Aortic smooth muscle cell (primary cell): ENCODE data around the gene SKAP2. TPM values are rescaled to one million over a fixed set of nuclear protein-coding genes. Genes with fewer than 3 reads are reported as not detected.

Experiments
- total RNA-seq: library from RNA; depleted of rRNA; stranded (reverse); fragments of >200 nt; gene quantifications from 2 replicates; pipeline ENCODE4 v1.2.3, GENCODE V29; 2014

The SKAP2 gene, protein sequence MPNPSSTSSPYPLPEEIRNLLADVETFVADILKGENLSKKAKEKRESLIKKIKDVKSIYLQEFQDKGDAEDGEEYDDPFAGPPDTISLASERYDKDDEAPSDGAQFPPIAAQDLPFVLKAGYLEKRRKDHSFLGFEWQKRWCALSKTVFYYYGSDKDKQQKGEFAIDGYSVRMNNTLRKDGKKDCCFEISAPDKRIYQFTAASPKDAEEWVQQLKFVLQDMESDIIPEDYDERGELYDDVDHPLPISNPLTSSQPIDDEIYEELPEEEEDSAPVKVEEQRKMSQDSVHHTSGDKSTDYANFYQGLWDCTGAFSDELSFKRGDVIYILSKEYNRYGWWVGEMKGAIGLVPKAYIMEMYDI
- 1.1 and 1.4 TPM in 2 replicates for total RNA-seq

DNA sequence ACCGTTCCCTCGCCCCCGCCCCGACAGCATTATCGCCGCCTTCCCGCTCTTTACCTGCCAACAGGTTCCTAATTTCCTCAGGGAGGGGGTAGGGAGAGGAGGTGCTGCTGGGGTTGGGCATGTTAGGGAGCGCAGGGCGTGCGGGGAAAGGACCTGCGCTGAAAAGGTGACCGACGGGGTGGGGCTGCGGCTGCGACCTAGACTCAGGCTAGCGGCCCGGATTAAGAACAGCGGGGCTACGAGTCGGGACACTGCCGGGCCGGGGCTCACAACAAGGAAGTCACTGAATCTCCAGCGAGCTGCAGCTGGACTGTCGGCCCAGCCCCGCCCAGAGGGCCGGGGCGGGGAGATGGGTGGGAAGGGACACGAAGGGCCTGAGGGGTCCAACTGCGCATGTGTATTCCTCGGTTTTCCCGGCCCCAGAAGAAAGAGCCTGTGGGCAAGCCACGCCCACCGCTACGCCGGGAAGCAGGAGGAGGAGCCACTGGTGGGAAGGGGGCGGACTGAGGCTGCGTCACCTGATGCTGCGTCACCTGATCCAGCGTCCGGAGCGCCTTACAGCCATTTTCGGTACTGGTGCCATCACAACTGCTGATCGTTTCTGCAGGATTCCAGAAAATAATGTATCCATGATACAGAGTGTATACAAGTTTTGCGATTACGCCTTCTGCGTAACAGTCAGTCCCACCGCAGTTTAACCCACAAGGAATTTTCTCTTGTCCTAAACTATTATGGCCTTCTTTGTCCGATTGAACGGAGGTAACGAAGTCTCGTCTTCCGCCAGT is at the start of gene SKAP2:
Gene SKAP2, minus strand, starts transcription at position 282 of the 785 bp plus-strand sequence. Its CDS starts 161 bp downstream, at position 121.

Other genes starting within 250 kb of the SKAP2 start
- gene HOXA1, start 231.4 kb upstream of the SKAP2 start, total RNA-seq: 0.12 and 0.13 TPM in 2 replicates
- 0.79 and 0.99 TPM in 2 replicates for gene HOXA2, start 238.1 kb upstream of the SKAP2 start, total RNA-seq